H1 (cell line): ENCODE results near the gene PRPF39. TPM values are rescaled to one million over a fixed set of nuclear protein-coding genes. Genes with fewer than 3 reads are reported as not detected.

Experiments
- CTCF ChIA-PET: fragments of 300-600 bp; sonication (Branson Sonifier 250); formaldehyde crosslinking; loops from one replicate; lab custom pipeline; 2021; ENCODE audit not compliant: partially characterized antibody; lab: Charles Lee
- POLR2A ChIA-PET: fragments of 300-600 bp; sonication (Branson Sonifier 250); formaldehyde crosslinking; loops from one replicate; lab custom pipeline; 2021; ENCODE audit warnings: inconsistent platforms; ENCODE audit not compliant: partially characterized antibody; lab: Charles Lee
- DNase-seq, 2 experiments: peaks; one replicate each; pipeline versions ENCODE4 v3.0.0 to v3.0.0-alpha.2; 2010 to 2022; ENCODE audit warnings: low spot score in 2 of 2, low read depth in 1 of 2, mixed read lengths in 1 of 2
- FAIRE-seq: peaks from 2 replicates; lab custom pipeline; 2011; peaks lifted over from hg19 to GRCh38; lab: Jason Lieb, UNC
- H2AFZ ChIP-seq: 2 replicates; pipeline ENCODE4 v1.8.1; 2012; ENCODE audit warnings: low read length, inconsistent platforms
- H2AK5ac ChIP-seq: 2 replicates; pipeline ENCODE4 v1.6.1; 2013; ENCODE audit warnings: low read depth, low read length
- H2BK120ac ChIP-seq: replicated peaks from 2 replicates; pipeline ENCODE3; 2013; ENCODE audit warnings: low read depth, low read length, inconsistent platforms
- H2BK12ac ChIP-seq: 2 replicates; pipeline ENCODE4 v1.6.1; 2013; ENCODE audit warnings: low read depth, low read length
- H2BK15ac ChIP-seq: 2 replicates; pipeline ENCODE4 v1.6.1; 2013; ENCODE audit warnings: low read length
- H2BK20ac ChIP-seq: 2 replicates; pipeline ENCODE4 v1.6.1; 2013; ENCODE audit warnings: low read length
- H2BK5ac ChIP-seq: 2 replicates; pipeline ENCODE4 v1.6.1; 2013; ENCODE audit warnings: low read depth, low read length
- H3K14ac ChIP-seq: 2 replicates; pipeline ENCODE4 v1.6.1; 2013; ENCODE audit warnings: inconsistent platforms; ENCODE audit not compliant: insufficient read length
- H3K18ac ChIP-seq: 2 replicates; pipeline ENCODE4 v1.6.1; 2013; ENCODE audit warnings: low read length; ENCODE audit errors: extremely low read depth
- H3K23ac ChIP-seq: 2 replicates; pipeline ENCODE4 v1.6.1; 2013; ENCODE audit warnings: inconsistent platforms; ENCODE audit not compliant: insufficient read length
- H3K23me2 ChIP-seq: 2 replicates; pipeline ENCODE4 v1.6.1; 2013; ENCODE audit warnings: low read depth, low read length
- H3K27ac ChIP-seq: 2 replicates; pipeline ENCODE4 v1.6.1; 2011; ENCODE audit warnings: low read depth, low read length, inconsistent platforms
- H3K27me3 ChIP-seq, 4 experiments: replicated peaks in 1 of 4; 1 replicate in 1 of 4; 2 replicates in 3 of 4; pipeline versions ENCODE4 v1.6.1 to v1.8.1; 2011 to 2013; ENCODE audit warnings: low read length in 3 of 4, mild to moderate bottlenecking in 3 of 4, inconsistent platforms in 2 of 4, mixed read lengths in 2 of 4, moderate library complexity in 1 of 4; ENCODE audit not compliant: control insufficient read depth in 3 of 4, insufficient read depth in 3 of 4; ENCODE audit errors: extremely low read depth in 1 of 4
- H3K36me3 ChIP-seq, 4 experiments: 2 replicates each; pipeline versions ENCODE4 v1.6.1 to v1.8.1; 2011 to 2013; ENCODE audit warnings: mild to moderate bottlenecking in 4 of 4, low read length in 3 of 4, moderate library complexity in 2 of 4, control low read depth in 1 of 4, inconsistent platforms in 1 of 4; ENCODE audit not compliant: insufficient read depth in 4 of 4, control insufficient read depth in 2 of 4
- H3K4ac ChIP-seq: replicated peaks from 2 replicates; pipeline ENCODE3; 2013; ENCODE audit warnings: low read length, low read depth, mixed read lengths, inconsistent platforms; ENCODE audit not compliant: insufficient read length
- H3K4me1 ChIP-seq, 4 experiments: replicated peaks in 1 of 4; 1 replicate in 1 of 4; 2 replicates in 3 of 4; pipeline versions ENCODE4 v1.6.1 to v1.8.1; 2011 to 2013; ENCODE audit warnings: low read length in 3 of 4, inconsistent platforms in 2 of 4, mixed read lengths in 1 of 4; ENCODE audit not compliant: insufficient read depth in 4 of 4, control insufficient read depth in 3 of 4
- H3K4me2 ChIP-seq, 2 experiments: 2 replicates each; pipeline versions ENCODE4 v1.6.1 to v1.8.1; 2011 to 2013; ENCODE audit warnings: low read depth in 2 of 2, low read length in 2 of 2, control low read depth in 1 of 2, inconsistent platforms in 1 of 2, mild to moderate bottlenecking in 1 of 2; ENCODE audit not compliant: insufficient read depth in 1 of 2
- H3K4me3 ChIP-seq, 4 experiments: fragments of 200-600, 300-600 bp in 1 of 4; sonication (generic), shearing (Covaris generic), sonication (Bioruptor Twin) in 1 of 4; 2 replicates each; pipeline versions ENCODE4 v1.5.1 to v1.8.1; 2011 to 2016; ENCODE audit warnings: low read length in 4 of 4, low read depth in 3 of 4, control low read depth in 2 of 4, inconsistent platforms in 2 of 4, mild to moderate bottlenecking in 2 of 4, mixed read lengths in 1 of 4, moderate library complexity in 1 of 4; ENCODE audit not compliant: insufficient read depth in 2 of 4; ENCODE audit errors: extremely low read depth in 1 of 4
- H3K56ac ChIP-seq: replicated peaks from 2 replicates; pipeline ENCODE3; 2013; ENCODE audit warnings: low read depth, mild to moderate bottlenecking, mixed read lengths, low read length, inconsistent platforms; ENCODE audit not compliant: insufficient read length
- H3K79me1 ChIP-seq: 2 replicates; pipeline ENCODE4 v1.6.1; 2013; ENCODE audit warnings: low read depth, low read length, control low read depth
- H3K79me2 ChIP-seq, 2 experiments: 2 replicates each; pipeline versions ENCODE4 v1.6.1 to v1.8.1; 2012 to 2013; ENCODE audit warnings: low read length in 2 of 2, mild to moderate bottlenecking in 2 of 2, inconsistent platforms in 1 of 2; ENCODE audit not compliant: insufficient read depth in 2 of 2, control insufficient read depth in 1 of 2
- H3K9ac ChIP-seq, 4 experiments: replicated peaks in 1 of 4; 1 replicate in 1 of 4; 2 replicates in 3 of 4; pipeline versions ENCODE4 v1.6.1 to v1.8.1; 2011 to 2013; ENCODE audit warnings: low read depth in 3 of 4, low read length in 3 of 4, control low read depth in 2 of 4, mild to moderate bottlenecking in 2 of 4, moderate library complexity in 2 of 4, inconsistent platforms in 1 of 4; ENCODE audit errors: extremely low read depth in 1 of 4
- H3K9me3 ChIP-seq, 2 experiments: 2 replicates each; pipeline versions ENCODE4 v1.6.1 to v1.8.1; 2012 to 2013; ENCODE audit warnings: mild to moderate bottlenecking in 2 of 2, moderate library complexity in 2 of 2, control low read depth in 1 of 2, inconsistent platforms in 1 of 2, low read depth in 1 of 2, low read length in 1 of 2, mixed read lengths in 1 of 2; ENCODE audit not compliant: insufficient read depth in 2 of 2
- H4K20me1 ChIP-seq, 2 experiments: replicated peaks in 1 of 2; 2 replicates each; pipeline versions ENCODE3 to v1.8.1; 2011 to 2013; ENCODE audit warnings: inconsistent platforms in 2 of 2, low read length in 2 of 2, mild to moderate bottlenecking in 1 of 2; ENCODE audit not compliant: insufficient read depth in 2 of 2, control insufficient read depth in 1 of 2
- H4K5ac ChIP-seq: 2 replicates; pipeline ENCODE4 v1.6.1; 2013; ENCODE audit warnings: low read length, low read depth, mixed read lengths, inconsistent platforms; ENCODE audit not compliant: insufficient read length
- H4K8ac ChIP-seq: 2 replicates; pipeline ENCODE4 v1.8.0; 2013; ENCODE audit warnings: mild to moderate bottlenecking, moderate library complexity, low read length, inconsistent platforms; ENCODE audit not compliant: insufficient read depth; ENCODE audit errors: extremely low read depth
- H4K91ac ChIP-seq: replicated peaks from 2 replicates; pipeline ENCODE3; 2013; ENCODE audit warnings: low read length, mixed read lengths, inconsistent platforms; ENCODE audit not compliant: insufficient read length
- CTBP2 ChIP-seq: IDR thresholded peaks from 2 replicates; pipeline ENCODE4 v1.7.0; 2011; ENCODE audit warnings: borderline replicate concordance, mild to moderate bottlenecking, moderate library complexity, mixed read lengths, low read length; ENCODE audit not compliant: insufficient read depth, insufficient read length
- EP300 ChIP-seq, 2 experiments: IDR thresholded peaks; 1 replicate in 1 of 2; 2 replicates in 1 of 2; pipeline ENCODE4 v1.6.1; 2011 to 2012; ENCODE audit warnings: low read depth in 2 of 2, low read length in 2 of 2, mild to moderate bottlenecking in 2 of 2, borderline replicate concordance in 1 of 2, inconsistent platforms in 1 of 2, moderate library complexity in 1 of 2
- FOSL1 ChIP-seq: IDR thresholded peaks from 2 replicates; pipeline ENCODE4 v1.6.1; 2011; ENCODE audit warnings: mild to moderate bottlenecking, low read depth, low read length, moderate library complexity; ENCODE audit not compliant: insufficient read depth
- POLR2AphosphoS5 ChIP-seq: IDR thresholded peaks from 2 replicates; pipeline ENCODE4 v1.6.1; 2011; ENCODE audit warnings: low read depth, low read length
- SIX5 ChIP-seq: IDR thresholded peaks from 2 replicates; pipeline ENCODE4 v1.6.1; 2011; ENCODE audit warnings: mild to moderate bottlenecking, low read depth, low read length
- ZNF274 ChIP-seq: IDR thresholded peaks from 2 replicates; pipeline ENCODE4 v1.7.0; 2012; ENCODE audit warnings: low read length, borderline replicate concordance; ENCODE audit errors: extremely low read depth
- WGBS, 2 experiments: shearing (Covaris generic) in 1 of 2; methylation state at CpG; one replicate each; pipeline versions ENCODE4 v1.1.6 to v1.1.7; 2013 to 2015; ENCODE audit warnings: low lambda C conversion rate in 2 of 2, mixed read lengths in 2 of 2, inconsistent platforms in 1 of 2, low coverage in 1 of 2, missing lambda C conversion rate in 1 of 2; ENCODE audit not compliant: insufficient replicate concordance in 2 of 2, insufficient coverage in 1 of 2, insufficient read length in 1 of 2; ENCODE audit errors: extremely low coverage in 1 of 2, missing lambda C conversion rate in 1 of 2; 5-methylcytosine and 5-hydroxymethylcytosine counted together
- polyA plus RNA-seq, 7 experiments: library from polyadenylated mRNA; depleted of rRNA in 3 of 7; stranded (reverse) in 5 of 7; unstranded in 2 of 7; fragments of >200 nt in 5 of 7; fragments of 200-250 nt in 2 of 7; gene quantifications; 1 replicate in 5 of 7; 2 replicates in 1 of 7; 4 replicates in 1 of 7; pipeline versions ENCODE4 v1.2.1 to v1.2.3, GENCODE V29; 2011 to 2013; ENCODE audit warnings: missing spikeins in 2 of 7, mixed read lengths in 2 of 7
- total RNA-seq: library from RNA; stranded (reverse); fragmentation: NEBNext Ultra II Directional; extraction: Animal tissue kit (Norgen Biotek cat#: 25700); gene quantifications from 2 replicates; pipeline ENCODE4 v1.2.1, GENCODE V29; 2021
- TF ChIP-seq, protein P1 (sequence below): IDR thresholded peaks from 2 replicates; pipeline ENCODE4 v1.6.1; 2012; ENCODE audit warnings: inconsistent platforms
- TF ChIP-seq, protein P2 (sequence below): IDR thresholded peaks from 2 replicates; pipeline ENCODE4 v1.6.1; 2012; ENCODE audit warnings: low read length, inconsistent platforms
- TF ChIP-seq, protein P3 (sequence below), 3 experiments: IDR thresholded peaks; 1 replicate in 2 of 3; 2 replicates in 1 of 3; pipeline versions ENCODE4 v1.5.1 to v1.6.1; 2011; ENCODE audit warnings: low read length in 3 of 3, mild to moderate bottlenecking in 3 of 3, inconsistent platforms in 2 of 3, low read depth in 1 of 3, moderate library complexity in 1 of 3; ENCODE audit not compliant: insufficient read depth in 1 of 3; ENCODE audit errors: control extremely low read depth in 1 of 3

PRPF39 gene
- total and polyA plus RNA-seq, 2 of the 8 experiments (the other 6 are each of a cell fraction or from before 2014, with no cell fraction given), result 22.4 to 43.3 TPM

DNA sequence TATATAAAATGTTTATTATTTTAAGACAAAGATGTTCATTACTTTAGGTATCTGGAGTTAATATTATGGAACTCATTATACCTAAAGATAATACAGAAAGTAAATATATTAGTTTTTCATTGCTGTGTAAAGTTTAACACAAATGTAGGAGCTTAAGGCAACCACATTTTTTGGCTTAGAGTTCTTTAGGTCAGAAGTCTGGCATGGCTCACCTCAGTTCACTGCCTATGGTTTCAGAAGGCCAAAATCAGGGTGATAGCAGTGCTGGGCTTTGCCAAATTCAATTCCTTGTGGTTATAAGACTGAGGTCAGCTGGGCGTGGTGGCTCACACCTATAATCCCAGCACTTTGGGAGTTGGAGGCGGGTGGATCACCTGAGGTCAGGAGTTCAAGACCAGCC lies 35.5 kb upstream of the PRPF39 start:
- no peak overlapping the region for H2AK5ac ChIP-seq
- no peak overlapping the region for H3K9ac ChIP-seq
- H2BK12ac ChIP-seq, result no peak overlapping the region
- no peaks in the 10 kb centered on the region for H4K20me1 ChIP-seq
- H2BK120ac ChIP-seq, result no peak overlapping the region
- no peak overlapping the region for H2AFZ ChIP-seq
- no peaks in the 10 kb centered on the region for H3K79me1 ChIP-seq
- H3K4ac ChIP-seq, result no peak overlapping the region
- no peaks in the 10 kb centered on the region for H3K79me2 ChIP-seq
- no peak overlapping the region for H4K91ac ChIP-seq
- POLR2A ChIA-PET, result interaction anchor here (0.6 kb wide), 1 partner anchor 70 kb away, joined by 3 read pairs; no protein-coding TSS in a partner anchor
- no peaks in the 10 kb centered on the region for H3K23me2 ChIP-seq
- 87% methylated on average over 2 of the region's 2 CpGs; no CpG with 5 or more reads in 1 of the 2 experiments for WGBS, 2 experiments
- no peak overlapping the region for H4K5ac ChIP-seq
- no peaks in the 10 kb centered on the region for H3K4me1 ChIP-seq
- no peak overlapping the region for H3K14ac ChIP-seq
- no peak overlapping the region for H2BK20ac ChIP-seq
- no peaks in the 10 kb centered on the region for H3K27me3 ChIP-seq
- no peak overlapping the region for H3K18ac ChIP-seq
- H3K4me3 ChIP-seq, result no peak overlapping the region
- CTCF ChIA-PET, result interaction anchor here (0.6 kb wide), 1 partner anchor 376 kb away, joined by 3 read pairs; no protein-coding TSS in a partner anchor
- no peak overlapping the region for H2BK5ac ChIP-seq
- DNase-seq, result no peak
- no peak overlapping the region for H3K4me2 ChIP-seq
- H3K36me3 ChIP-seq, result peaks cover 0 to 17% (median 0%) of the 10 kb centered on the region in 4 experiments; a peak in 3 of 8 replicates
- H4K8ac ChIP-seq, result no peak overlapping the region
- H3K27ac ChIP-seq, result no peak overlapping the region
- no peak overlapping the region for H3K23ac ChIP-seq
- no peak overlapping the region for H2BK15ac ChIP-seq
- H3K9me3 ChIP-seq, result no peaks in the 10 kb centered on the region
- H3K56ac ChIP-seq, result no peak overlapping the region
- no peak for FAIRE-seq
- TF ChIP-seq ZNF274 (no peak), EP300 (IDR thresholded peaks at IDR 0.05; ENCODE audit: borderline replicate concordance in 1 of 2, low read depth in 2 of 2, low read length in 2 of 2) (no peak), FOSL1 (no peak), SIX5 (no peak), CTBP2 (no peak), POLR2AphosphoS5 (no peak)
- TF ChIP-seq, protein P1, sequence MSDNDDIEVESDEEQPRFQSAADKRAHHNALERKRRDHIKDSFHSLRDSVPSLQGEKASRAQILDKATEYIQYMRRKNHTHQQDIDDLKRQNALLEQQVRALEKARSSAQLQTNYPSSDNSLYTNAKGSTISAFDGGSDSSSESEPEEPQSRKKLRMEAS, result no peak
- TF ChIP-seq, protein P2, sequence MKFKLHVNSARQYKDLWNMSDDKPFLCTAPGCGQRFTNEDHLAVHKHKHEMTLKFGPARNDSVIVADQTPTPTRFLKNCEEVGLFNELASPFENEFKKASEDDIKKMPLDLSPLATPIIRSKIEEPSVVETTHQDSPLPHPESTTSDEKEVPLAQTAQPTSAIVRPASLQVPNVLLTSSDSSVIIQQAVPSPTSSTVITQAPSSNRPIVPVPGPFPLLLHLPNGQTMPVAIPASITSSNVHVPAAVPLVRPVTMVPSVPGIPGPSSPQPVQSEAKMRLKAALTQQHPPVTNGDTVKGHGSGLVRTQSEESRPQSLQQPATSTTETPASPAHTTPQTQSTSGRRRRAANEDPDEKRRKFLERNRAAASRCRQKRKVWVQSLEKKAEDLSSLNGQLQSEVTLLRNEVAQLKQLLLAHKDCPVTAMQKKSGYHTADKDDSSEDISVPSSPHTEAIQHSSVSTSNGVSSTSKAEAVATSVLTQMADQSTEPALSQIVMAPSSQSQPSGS, result no peak
- TF ChIP-seq, protein P3, sequence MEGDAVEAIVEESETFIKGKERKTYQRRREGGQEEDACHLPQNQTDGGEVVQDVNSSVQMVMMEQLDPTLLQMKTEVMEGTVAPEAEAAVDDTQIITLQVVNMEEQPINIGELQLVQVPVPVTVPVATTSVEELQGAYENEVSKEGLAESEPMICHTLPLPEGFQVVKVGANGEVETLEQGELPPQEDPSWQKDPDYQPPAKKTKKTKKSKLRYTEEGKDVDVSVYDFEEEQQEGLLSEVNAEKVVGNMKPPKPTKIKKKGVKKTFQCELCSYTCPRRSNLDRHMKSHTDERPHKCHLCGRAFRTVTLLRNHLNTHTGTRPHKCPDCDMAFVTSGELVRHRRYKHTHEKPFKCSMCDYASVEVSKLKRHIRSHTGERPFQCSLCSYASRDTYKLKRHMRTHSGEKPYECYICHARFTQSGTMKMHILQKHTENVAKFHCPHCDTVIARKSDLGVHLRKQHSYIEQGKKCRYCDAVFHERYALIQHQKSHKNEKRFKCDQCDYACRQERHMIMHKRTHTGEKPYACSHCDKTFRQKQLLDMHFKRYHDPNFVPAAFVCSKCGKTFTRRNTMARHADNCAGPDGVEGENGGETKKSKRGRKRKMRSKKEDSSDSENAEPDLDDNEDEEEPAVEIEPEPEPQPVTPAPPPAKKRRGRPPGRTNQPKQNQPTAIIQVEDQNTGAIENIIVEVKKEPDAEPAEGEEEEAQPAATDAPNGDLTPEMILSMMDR (IDR thresholded peaks at IDR 0.05; ENCODE audit: control extremely low read depth in 1 of 3, insufficient read depth in 1 of 3, low read depth in 1 of 3, low read length in 3 of 3), result no peak
